Stimulated activated naive B cell treated with anti-CD40 and anti-IgM and Interleukin-4, amounts not matched to agents 10 μg/mL and 1 μg/mL and 100 μg/mL, for 72 hours (primary cell): ENCODE measurements around the gene RIMKLB.

Experiments
- ATAC-seq, 2 donors: fragments of 150-1000 bp; cut with Tn5 transposase; replicated peaks; 2 replicates each; pipeline ENCODE4 v1.10.0; 2021; ENCODE audit warnings: moderate library complexity in 1 of 2
- DNase-seq: peaks from one replicate; pipeline ENCODE4 v3.0.0; 2021
- H3K27ac Mint-ChIP-seq: one replicate; pipeline ENCODE4 v1.8.0; 2022; ENCODE audit warnings: mild to moderate bottlenecking, mixed read lengths
- H3K27me3 Mint-ChIP-seq, 2 donors: one replicate each; pipeline ENCODE4 v1.8.0; 2022; ENCODE audit warnings: mixed read lengths in 2 of 2
- H3K36me3 Mint-ChIP-seq, 2 donors: one replicate each; pipeline ENCODE4 v1.8.0; 2022; ENCODE audit warnings: mixed read lengths in 2 of 2, mild to moderate bottlenecking in 1 of 2
- H3K4me1 Mint-ChIP-seq, 2 donors: one replicate each; pipeline ENCODE4 v1.8.0; 2022; ENCODE audit warnings: mixed read lengths in 2 of 2, mild to moderate bottlenecking in 1 of 2
- H3K4me3 Mint-ChIP-seq, 2 donors: one replicate each; pipeline ENCODE4 v1.8.0; 2022; ENCODE audit warnings: mild to moderate bottlenecking in 2 of 2, mixed read lengths in 2 of 2, moderate library complexity in 1 of 2
- H3K9me3 Mint-ChIP-seq, 2 donors: one replicate each; pipeline ENCODE4 v1.8.0; 2022; ENCODE audit warnings: mixed read lengths in 2 of 2, mild to moderate bottlenecking in 1 of 2

The RIMKLB gene, protein sequence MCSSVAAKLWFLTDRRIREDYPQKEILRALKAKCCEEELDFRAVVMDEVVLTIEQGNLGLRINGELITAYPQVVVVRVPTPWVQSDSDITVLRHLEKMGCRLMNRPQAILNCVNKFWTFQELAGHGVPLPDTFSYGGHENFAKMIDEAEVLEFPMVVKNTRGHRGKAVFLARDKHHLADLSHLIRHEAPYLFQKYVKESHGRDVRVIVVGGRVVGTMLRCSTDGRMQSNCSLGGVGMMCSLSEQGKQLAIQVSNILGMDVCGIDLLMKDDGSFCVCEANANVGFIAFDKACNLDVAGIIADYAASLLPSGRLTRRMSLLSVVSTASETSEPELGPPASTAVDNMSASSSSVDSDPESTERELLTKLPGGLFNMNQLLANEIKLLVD

DNA sequence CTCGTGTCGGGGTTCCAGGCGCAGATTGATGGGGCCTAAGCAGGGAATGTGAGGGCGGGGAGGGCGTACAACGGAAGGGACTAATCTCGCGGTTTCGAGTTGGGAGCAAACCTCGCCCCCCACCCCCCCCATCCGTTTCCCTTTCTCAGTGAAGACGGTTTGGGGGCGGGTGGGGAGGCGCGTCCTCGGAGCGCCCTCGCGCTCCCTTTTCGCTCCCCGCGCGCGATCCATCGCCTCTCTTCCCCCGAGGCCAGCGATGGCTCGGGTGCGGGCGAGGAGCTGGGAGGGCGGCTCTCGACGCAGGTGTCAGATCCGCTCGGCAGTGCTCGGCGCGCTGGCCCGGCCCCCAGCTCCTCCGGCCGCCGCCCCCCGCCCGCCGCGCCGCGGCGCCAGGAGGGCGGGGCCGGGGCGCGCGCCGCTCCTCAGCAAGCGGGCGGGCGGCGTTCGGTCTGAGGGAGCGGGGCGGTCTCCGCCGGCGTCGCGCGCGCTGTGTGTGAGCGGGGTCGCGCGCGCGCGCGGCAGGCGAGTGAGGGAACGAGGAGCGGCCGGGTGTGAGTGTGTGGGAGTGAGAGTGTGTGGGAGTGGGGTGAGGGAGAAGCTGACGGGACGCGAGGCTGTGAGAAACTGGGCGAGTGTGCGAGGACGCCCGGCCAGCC, at the start of gene RIMKLB:
RIMKLB (plus strand) TSS at position 516 of the 656 bp plus-strand sequence. CDS start 15,876 bp downstream, outside the sequence.
- H3K36me3 Mint-ChIP-seq: peaks cover 2 to 7% of the 10 kb centered on the region in 2 donors
- peak within 1 kb of the TSS; percentile 98 for H3K27ac Mint-ChIP-seq
- H3K9me3 Mint-ChIP-seq: no peaks in the 10 kb centered on the region
- no peaks in the 10 kb centered on the region for H3K27me3 Mint-ChIP-seq
- DNase-seq (peak; percentile 63), ATAC-seq (peak; percentile 83 to 87)
- peak within 1 kb of the TSS; percentile 96 to 98 for H3K4me3 Mint-ChIP-seq
- peaks cover 19 to 39% of the 10 kb centered on the region in 2 donors for H3K4me1 Mint-ChIP-seq

DNA sequence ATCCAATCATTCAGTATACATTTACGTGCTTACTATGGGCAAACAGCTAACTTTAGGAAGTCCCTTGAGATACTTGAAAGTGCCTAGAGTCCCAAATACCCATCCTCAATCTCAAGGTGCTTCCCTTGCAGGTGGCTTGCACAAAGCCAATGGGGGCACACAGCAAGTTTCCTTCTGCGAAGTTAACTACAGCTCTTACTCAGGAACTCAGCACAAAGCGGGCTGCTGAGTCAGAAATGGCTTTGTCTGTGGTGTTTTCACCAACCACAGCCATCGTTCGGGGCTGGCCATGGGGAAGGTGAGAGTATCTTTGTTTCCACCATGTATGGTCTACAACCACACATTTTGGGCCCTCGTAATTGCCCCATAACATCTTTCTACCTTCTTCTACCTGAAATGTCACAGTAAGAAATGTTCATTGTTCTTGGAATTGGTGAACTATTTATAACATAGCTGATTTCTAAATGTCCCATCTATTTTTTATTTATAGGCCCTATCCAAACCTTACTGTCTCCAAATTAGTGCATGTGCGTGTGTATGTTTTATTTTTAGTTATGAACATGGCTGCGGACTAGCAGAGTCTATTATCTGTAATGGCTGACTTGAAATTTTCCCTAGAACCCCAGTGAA, 49.1 kb upstream of the RIMKLB start:
- Mint-ChIP-seq H3K27me3 (peaks cover 0 to 12% of the 10 kb centered on the region in 2 donors), H3K9me3 (no peaks in the 10 kb centered on the region), H3K4me3 (no peak overlapping the region), H3K36me3 (peaks cover 0 to 4% of the 10 kb centered on the region in 2 donors), H3K27ac (peak overlapping the region; percentile 93), H3K4me1 (peaks cover 36 to 48% of the 10 kb centered on the region in 2 donors)
- peak; percentile 83 for DNase-seq
- ATAC-seq: peak; percentile 84 to 87

DNA sequence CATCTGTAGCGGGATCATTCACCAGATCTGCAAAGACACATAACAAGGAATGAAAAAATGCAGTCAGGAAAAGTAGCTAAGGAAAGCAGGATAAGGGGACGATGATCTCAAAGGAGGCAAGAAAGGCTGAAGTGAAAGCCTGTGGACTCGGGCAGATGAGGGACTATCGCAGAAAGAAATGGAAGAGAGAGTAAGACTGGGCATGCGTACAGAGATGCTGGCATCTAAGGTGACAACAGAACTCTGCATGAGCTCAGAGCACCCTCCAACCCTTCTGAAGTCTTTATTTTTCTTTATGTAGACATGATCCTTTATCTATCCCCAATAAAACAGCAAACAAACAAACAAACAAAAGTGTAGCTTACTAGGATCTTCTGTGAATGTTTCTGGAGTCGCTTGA, 42.4 kb upstream of the RIMKLB start:
- Mint-ChIP-seq H3K36me3 (no peaks in the 10 kb centered on the region), H3K9me3 (no peaks in the 10 kb centered on the region), H3K4me1 (peaks cover 4 to 5% of the 10 kb centered on the region in 2 donors), H3K4me3 (no peak overlapping the region), H3K27me3 (peaks cover 5% of the 10 kb centered on the region in 2 donors), H3K27ac (no peak overlapping the region)
- ATAC-seq (no peak), DNase-seq (no peak)

DNA sequence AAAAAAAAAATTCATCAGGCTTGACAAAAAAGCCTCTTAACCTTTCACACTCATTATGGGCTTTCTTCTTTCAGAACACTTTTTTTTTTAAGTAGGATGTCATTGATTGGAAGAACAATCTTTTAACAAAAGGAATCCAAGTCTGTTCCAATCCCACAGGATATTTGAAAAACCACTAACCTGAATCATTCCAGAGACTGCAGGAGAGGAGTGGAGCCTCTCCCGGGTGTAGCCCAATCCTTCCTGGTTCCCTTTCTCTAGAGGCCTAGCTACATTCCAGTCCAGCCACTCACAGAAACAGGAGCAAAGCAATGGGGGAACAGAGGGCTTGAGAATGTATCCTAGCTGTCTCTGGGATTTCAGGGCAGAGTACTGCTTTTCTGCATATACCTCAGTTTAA, 39.4 kb upstream of the RIMKLB start:
- Mint-ChIP-seq H3K9me3 (no peaks in the 10 kb centered on the region), H3K36me3 (no peaks in the 10 kb centered on the region), H3K27me3 (peaks cover 3 to 5% of the 10 kb centered on the region in 2 donors), H3K4me3 (no peak overlapping the region), H3K4me1 (peaks cover 2 to 4% of the 10 kb centered on the region in 2 donors), H3K27ac (no peak overlapping the region)
- no peak for DNase-seq
- no peak for ATAC-seq

DNA sequence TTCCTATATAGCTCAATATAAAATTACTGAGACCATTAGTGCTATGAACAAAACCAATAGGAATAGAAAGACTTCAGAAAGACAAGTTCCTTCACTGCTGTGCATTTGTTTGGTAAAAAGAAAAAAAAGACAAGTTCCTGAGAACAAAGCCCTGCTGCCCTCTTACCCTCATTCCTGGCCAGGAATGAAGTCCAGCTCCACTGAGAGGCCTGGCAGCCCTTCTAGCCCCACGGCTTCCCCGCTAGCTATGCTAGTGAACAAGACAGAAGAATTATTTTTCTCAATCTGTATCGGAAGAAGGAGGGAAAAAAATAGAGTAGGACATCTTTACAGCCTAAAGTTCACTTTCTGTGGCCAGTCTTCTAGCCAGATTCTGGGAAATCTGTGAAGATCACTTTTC, 36.8 kb upstream of the RIMKLB start:
- Mint-ChIP-seq H3K9me3 (no peaks in the 10 kb centered on the region), H3K27ac (no peak overlapping the region), H3K36me3 (no peaks in the 10 kb centered on the region), H3K4me3 (no peak overlapping the region), H3K4me1 (peaks cover 3 to 5% of the 10 kb centered on the region in 2 donors), H3K27me3 (peaks cover 0 to 6% of the 10 kb centered on the region in 2 donors)
- DNase-seq: no peak
- ATAC-seq: no peak

DNA sequence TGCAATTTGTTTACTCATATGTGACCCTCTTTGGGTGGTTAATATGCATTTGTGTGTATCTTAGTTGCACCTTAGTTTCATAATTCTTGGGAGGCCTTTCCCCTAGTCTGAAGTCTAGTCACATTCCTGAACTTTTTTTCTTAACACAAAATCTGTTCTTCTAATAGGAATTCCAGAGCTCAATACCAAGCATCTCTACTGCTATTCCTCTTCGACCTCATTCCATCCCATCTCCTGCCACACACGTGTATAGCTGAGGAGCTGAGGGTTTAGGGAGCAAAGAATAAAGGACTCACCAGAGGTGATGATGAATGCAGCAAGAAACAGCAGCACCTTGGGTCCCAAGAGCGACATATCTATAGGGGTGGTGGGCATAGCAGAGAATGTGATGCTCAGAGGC, 36.0 kb upstream of the RIMKLB start:
- ATAC-seq (no peak), DNase-seq (no peak)
- peaks cover 0 to 6% of the 10 kb centered on the region in 2 donors for H3K27me3 Mint-ChIP-seq
- H3K4me1 Mint-ChIP-seq: peaks cover 3 to 5% of the 10 kb centered on the region in 2 donors
- no peak overlapping the region for H3K4me3 Mint-ChIP-seq
- H3K36me3 Mint-ChIP-seq: no peaks in the 10 kb centered on the region
- no peaks in the 10 kb centered on the region for H3K9me3 Mint-ChIP-seq
- no peak overlapping the region for H3K27ac Mint-ChIP-seq

DNA sequence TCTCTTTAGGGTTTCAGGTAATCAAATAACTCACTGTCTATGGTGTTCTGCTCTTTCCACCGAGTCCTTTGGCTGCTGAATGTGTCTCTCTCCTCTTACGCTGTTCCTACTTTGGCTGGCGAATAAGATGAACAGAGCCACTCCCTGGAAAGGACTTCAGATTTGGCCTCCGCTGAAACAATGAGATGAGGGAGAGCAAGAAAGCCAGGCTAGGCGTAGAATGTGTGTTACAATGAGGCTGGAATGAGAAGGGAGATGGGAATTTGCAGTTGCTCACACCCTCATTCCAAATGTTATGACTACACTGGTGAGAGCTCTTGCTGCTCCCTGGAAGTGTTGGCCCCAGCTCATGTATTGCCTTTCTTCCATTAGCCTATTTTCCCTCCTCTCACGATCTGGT, 35.2 kb upstream of the RIMKLB start, which contains the start of gene MFAP5:
MFAP5 (minus strand) TSS at position 234 of the 400 bp plus-strand sequence. CDS start 722 bp downstream, outside the sequence.
- H3K4me3 Mint-ChIP-seq: no peak within 1 kb of the TSS
- DNase-seq (no peak), ATAC-seq (no peak)
- peaks cover 0 to 6% of the 10 kb centered on the region in 2 donors for H3K27me3 Mint-ChIP-seq
- no peaks in the 10 kb centered on the region for H3K36me3 Mint-ChIP-seq
- H3K9me3 Mint-ChIP-seq: no peaks in the 10 kb centered on the region
- H3K4me1 Mint-ChIP-seq: peaks cover 3 to 12% of the 10 kb centered on the region in 2 donors
- no peak within 1 kb of the TSS for H3K27ac Mint-ChIP-seq

DNA sequence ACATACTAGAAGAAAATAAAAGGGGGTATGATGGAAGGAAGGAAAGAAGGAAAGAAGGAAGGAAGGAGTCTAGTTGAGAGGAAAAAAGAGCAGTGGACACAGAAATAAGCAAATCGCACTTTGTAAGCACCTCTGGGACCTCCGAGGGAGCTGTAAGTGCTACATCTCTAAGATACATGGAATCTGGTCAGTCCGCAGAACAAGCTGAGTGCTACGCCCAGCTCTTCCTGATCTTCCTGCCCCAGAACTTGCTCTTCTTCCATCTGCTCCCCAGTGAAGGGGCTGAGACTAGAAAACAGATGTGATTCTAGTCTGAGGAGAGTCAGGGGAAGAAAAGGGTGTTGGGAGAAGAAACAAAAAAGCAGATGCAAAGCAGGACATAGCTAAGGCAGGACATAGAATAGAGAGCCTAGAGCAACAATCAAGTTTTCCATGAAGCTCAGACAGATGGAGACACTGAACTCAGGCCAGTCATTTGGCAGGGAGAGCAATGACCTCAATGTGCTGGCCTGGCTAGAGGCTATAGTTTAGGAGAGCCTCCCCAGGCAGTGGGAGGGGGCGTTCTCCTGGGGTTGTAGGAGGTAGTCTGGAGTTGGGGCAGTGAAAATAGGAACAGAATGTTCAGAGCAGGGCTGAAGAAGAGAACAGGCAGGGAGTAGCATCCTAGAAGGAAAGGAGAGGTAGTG, 33.4 kb upstream of the RIMKLB start:
- Mint-ChIP-seq H3K27ac (no peak overlapping the region), H3K4me3 (no peak overlapping the region), H3K36me3 (peaks cover 0 to 1% of the 10 kb centered on the region in 2 donors), H3K9me3 (no peaks in the 10 kb centered on the region), H3K4me1 (peaks cover 4 to 14% of the 10 kb centered on the region in 2 donors), H3K27me3 (peaks cover 0 to 6% of the 10 kb centered on the region in 2 donors)
- no peak for DNase-seq
- ATAC-seq: no peak

DNA sequence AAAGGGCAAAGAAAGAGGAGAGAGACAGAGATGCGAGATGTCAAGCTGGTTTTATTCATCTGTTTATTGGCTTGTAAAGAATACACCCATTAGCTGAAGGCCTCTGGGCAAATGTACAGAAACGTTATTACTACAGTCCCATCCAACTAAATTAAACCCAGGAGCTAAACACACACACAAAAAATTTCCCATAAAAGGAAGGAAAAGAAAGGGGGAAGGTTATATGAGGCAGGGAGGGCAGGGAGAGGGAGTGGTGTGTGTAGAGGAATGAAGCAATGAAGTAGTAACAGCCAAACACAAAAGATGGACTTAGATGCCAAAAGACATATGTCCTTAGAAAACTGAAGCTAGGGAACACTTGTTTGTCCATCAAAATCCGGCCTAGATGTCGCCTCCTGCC, 32.0 kb upstream of the RIMKLB start:
- peaks cover 3 to 6% of the 10 kb centered on the region in 2 donors for H3K36me3 Mint-ChIP-seq
- DNase-seq: no peak
- H3K9me3 Mint-ChIP-seq: peaks cover 2 to 4% of the 10 kb centered on the region in 2 donors

DNA sequence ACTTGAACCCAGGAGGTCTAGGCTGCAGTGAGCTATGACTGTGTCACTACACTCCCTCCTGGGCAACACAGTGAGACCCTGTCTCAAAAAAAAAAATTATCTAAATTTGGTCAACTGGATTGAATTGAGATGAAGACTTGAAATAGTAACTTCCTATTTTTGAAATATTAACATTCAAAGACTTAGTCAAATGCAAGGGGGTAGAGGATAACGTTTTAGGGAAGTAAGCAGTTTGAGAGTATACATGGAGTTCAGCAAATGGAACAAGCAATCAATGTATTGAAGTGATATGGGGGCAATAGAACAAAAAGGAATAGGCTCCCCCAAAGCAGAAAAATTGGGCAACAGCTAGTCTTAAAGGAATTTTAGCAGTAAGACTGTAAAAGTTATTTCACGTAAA, 30.5 kb upstream of the RIMKLB start:
- ATAC-seq (peak; percentile 73 to 77), DNase-seq (no peak)
- Mint-ChIP-seq H3K4me1 (peaks cover 8 to 19% of the 10 kb centered on the region in 2 donors), H3K9me3 (peaks cover 7 to 9% of the 10 kb centered on the region in 2 donors), H3K27ac (no peak overlapping the region), H3K36me3 (peaks cover 7 to 12% of the 10 kb centered on the region in 2 donors), H3K4me3 (no peak overlapping the region), H3K27me3 (peaks cover 4 to 6% of the 10 kb centered on the region in 2 donors)

More for the DNA sequence above, 32.0 kb upstream of the RIMKLB start:
- peaks cover 4 to 14% of the 10 kb centered on the region in 2 donors for H3K4me1 Mint-ChIP-seq
- H3K27me3 Mint-ChIP-seq: peaks cover 4 to 6% of the 10 kb centered on the region in 2 donors
- ATAC-seq: no peak
- H3K27ac Mint-ChIP-seq: no peak overlapping the region
- no peak overlapping the region for H3K4me3 Mint-ChIP-seq

DNA sequence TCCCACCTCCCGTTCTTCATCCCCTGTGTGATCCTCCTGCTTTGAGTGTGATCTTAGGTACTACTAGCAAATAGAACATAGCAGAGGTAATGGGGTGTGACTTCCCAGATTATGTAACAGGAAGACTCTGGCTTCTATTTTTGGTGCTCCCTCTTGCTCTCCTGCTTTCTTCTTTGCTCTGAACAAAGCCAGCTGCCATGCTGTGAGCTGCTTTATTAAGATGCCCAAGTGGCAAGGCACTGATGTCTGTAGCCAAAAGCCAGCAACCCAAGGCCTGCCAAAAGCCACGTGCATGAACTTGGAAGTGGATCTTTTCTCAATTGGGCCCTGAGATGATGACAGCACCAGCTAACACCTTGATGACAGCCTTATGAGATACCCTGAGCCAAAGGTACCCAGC, 29.4 kb upstream of the RIMKLB start:
- peaks cover 9 to 12% of the 10 kb centered on the region in 2 donors for H3K9me3 Mint-ChIP-seq
- no peak for ATAC-seq
- H3K4me3 Mint-ChIP-seq: no peak overlapping the region
- H3K27ac Mint-ChIP-seq: no peak overlapping the region
- H3K4me1 Mint-ChIP-seq: peaks cover 10 to 21% of the 10 kb centered on the region in 2 donors
- DNase-seq: no peak
- peaks cover 4 to 6% of the 10 kb centered on the region in 2 donors for H3K27me3 Mint-ChIP-seq
- H3K36me3 Mint-ChIP-seq: peaks cover 7 to 13% of the 10 kb centered on the region in 2 donors

DNA sequence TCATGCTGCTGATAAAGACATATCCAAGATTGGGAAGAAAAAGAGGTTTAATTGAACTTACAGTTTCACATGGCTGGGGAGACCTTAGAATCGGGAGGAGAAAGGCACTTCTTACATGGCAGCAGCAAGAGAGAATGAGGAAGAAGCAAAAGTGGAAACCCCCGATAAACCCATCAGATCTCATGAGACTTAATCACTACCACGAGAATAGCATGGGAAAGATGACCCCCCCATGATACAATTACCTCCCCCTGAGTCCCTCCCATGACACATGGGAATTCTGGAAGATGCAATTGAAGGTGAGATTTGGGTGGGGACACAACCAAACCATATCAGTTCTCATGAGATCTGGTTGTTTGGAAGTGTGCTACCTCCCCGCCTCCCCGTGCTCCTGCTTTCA, 25.4 kb upstream of the RIMKLB start:
- peaks cover 0 to 4% of the 10 kb centered on the region in 2 donors for H3K27me3 Mint-ChIP-seq
- no peak for ATAC-seq
- H3K9me3 Mint-ChIP-seq: peaks cover 9 to 12% of the 10 kb centered on the region in 2 donors
- DNase-seq: no peak
- H3K27ac Mint-ChIP-seq: no peak overlapping the region
- H3K4me1 Mint-ChIP-seq: peaks cover 10 to 21% of the 10 kb centered on the region in 2 donors
- no peak overlapping the region for H3K4me3 Mint-ChIP-seq
- peaks cover 7 to 13% of the 10 kb centered on the region in 2 donors for H3K36me3 Mint-ChIP-seq

DNA sequence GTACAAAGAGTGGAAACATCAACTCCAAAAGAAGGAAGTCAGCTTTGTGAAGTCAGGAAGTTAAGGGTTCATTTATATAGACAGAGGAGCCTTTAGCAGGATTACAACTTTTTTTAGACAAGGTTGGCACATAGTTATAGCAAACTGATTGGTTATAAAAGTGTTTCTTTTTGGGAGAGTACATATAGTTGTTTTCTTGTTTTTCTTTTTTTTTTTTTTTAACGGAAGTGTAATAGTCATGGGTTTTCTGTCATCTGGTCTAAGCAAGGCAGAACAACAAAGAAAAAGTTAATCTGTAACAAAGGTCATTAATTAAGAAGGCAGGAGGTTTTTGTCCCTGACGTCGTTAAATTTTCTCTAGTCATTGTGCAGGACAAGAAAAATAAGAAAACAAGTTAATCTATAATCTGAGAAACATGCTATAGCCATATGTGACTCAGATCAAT, 22.2 kb upstream of the RIMKLB start:
- ATAC-seq (peak; percentile 20 to 38), DNase-seq (no peak)
- peaks cover 9 to 16% of the 10 kb centered on the region in 2 donors for H3K4me1 Mint-ChIP-seq
- H3K36me3 Mint-ChIP-seq: peaks cover 5 to 7% of the 10 kb centered on the region in 2 donors
- H3K27me3 Mint-ChIP-seq: no peaks in the 10 kb centered on the region
- peaks cover 6 to 8% of the 10 kb centered on the region in 2 donors for H3K9me3 Mint-ChIP-seq
- H3K27ac Mint-ChIP-seq: peak overlapping the region; percentile 6
- H3K4me3 Mint-ChIP-seq: no peak overlapping the region
